GM21786 (cell line): Measurements from ENCODE around the gene BCOR.

Experiments
- ATAC-seq: cut with Tn5 transposase; IDR thresholded peaks from one replicate; pipeline ENCODE4 v1.9.1; 2021; ENCODE audit not compliant: unreplicated experiment

BCOR gene

DNA sequence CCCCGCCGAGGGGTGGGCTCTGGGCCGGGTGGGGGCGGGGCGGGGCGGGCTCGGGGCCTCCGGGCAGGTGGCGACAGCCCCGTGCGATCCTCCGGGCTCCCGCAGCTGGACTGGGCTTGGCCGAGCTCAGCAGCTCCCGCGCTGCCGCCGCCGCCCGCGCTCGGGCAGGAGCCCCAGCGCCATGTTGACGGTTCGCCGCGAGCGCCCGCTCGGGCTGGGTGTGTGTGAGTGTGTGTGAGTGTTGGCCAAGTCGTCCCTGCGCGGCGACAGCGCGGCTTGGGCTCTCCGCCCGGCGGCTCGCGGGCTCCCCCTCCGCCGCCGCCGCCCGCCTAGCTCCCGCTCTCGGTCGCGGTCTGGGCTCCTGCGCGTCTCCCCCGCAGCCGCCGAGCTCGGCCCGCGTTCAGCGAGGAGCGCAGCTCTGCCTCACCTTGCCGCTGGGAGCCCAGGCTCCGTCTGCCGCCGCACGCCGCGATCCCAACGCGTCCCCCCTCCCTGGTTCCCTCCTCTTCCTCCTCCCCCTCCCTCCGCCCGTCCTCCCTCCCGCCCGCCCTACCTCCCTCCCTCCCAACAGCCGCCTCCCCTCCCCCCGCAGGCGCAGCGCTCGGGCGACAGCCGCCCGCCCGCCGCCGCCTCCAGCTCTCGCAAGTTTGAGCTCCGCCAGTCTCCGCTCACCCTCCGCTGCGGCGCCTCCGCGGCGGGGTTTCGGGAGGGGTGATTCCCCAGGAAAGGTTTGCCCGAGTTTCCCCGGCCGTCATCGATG lies at the start of gene BCOR:
TSS of gene BCOR (minus strand) at position 455 of the 760 bp plus-strand sequence. CDS start 20,029 bp downstream, outside the sequence.
- no peak for ATAC-seq

DNA sequence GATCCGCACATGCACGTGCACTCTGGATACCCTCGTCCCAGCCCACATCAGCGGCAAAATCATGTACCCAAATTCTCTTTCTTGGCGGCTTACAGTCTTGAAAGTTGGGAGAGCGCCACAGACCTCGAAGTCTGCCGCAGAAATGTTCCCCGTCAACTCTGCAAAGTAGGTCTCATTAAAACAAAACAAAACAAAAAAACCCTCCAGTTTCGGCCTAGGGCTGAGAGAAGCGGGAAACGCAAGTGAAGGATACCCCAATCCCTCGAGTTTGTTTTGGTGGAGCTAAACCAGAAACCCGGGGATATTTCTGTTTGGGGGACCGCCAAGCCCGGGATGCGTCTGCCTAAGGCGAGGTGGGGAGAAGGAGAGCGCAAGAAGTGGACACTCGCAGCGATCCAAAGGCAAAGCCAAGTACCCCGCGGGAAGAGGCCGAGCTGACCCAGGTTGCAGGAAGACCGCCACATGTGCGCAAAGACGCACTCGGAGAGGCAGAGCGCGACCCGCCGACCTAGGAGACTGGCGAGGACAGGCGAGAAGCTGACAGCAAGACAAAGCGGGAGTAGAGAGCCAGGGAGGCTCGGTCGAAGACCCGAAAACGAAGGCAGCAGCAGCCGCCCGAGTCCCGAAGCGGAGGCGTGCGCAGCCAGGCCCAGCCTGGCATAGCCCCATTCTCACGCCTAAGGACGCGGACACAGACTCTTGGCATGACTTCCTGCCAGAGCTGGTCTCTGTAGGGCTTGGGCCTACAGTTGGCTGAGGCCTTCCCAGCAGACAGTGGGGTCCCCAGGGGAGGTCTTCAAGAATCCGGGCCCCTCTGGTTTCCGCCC lies 49.6 kb upstream of the BCOR start:
- no peak for ATAC-seq

DNA sequence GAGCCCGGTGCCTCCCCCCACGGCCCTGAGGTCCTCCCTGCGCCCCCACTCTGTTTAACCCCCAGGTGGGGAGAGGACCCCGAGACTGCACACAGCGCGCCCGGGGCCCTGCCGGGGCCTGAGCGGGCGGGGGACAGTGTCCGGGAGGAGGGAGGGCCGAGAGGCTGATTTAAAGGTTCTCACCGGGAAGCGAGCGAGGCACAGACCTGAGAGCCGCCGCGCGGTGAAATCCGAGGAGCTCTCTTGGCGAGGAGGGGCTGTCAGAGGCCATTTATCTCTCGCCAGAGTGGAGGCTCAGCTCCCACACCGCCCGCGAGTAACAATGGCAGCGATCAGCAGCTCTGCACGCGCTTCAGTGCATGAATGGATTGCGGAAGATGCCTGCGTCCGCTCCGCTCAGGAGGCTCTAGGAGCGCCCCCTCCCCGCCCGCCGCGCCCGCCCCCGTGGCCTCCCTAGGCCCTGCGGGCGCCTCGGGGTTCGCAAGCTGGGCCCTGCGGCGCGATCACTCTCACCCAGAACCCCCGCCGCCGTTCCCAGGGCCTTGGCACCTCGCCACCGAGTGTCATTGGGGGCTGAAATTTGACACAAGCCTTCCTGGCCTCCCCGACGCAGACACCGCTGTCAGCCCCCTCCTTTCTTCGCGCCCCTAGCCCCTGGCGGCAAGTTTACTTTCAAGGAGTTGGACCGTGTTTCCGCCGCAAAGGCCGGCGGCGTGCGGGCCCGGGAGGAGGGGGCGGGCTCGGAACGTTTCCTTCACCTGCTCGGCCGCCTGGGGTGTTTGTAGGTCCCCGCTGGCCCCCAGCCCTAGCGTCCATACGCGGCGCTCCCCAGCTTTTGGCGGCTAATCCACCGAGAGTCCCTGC lies 48.7 kb upstream of the BCOR start:
- no peak for ATAC-seq

GRCh38 chrX:40145923-40146261 lies 48.1 kb upstream of the BCOR start:
- no peak for ATAC-seq

DNA sequence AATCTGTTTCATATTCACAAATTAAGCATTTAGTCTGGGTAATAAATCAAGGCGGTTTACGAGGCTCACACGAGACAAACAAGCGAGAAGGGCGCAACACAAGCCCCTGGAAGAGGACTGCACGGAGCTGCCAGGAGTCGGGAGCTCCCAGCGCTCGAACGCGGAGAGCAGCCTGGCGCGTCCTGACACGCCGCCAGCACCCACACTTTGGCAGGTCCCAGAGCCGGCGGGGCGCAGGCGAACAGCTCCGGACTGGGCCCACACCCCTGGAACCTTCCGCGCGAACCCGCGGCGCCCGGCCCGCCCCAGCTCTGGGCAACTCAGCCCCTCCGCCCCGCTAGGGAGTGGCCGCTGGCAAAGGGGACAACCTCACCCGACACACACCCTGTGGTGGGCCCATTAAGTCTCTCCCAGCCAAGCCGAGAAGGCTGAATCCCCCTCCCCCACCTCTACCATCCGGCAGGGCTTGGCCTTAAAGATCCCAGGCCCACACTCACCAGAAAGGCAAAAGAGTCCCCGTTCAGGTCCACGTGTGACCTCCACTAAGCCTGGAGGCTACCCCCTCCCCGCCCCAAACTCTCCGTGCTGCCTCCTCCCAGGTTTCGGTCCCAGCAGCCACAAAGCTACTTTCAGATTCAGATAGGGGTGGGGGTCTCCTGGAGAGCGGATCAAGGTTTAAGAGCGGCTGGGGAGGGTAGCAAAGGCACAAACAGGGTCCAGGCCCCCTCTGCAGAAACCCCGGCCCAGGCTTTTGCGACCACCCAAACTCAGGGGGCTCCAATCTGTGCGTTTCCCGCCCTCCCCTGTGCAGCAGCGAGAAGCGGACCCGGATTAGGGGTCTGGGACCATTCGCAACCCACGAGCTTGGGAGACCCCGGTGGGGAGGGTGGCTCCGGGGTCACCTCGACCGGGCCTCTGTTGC lies 47.5 kb upstream of the BCOR start:
- ATAC-seq, result no peak

DNA sequence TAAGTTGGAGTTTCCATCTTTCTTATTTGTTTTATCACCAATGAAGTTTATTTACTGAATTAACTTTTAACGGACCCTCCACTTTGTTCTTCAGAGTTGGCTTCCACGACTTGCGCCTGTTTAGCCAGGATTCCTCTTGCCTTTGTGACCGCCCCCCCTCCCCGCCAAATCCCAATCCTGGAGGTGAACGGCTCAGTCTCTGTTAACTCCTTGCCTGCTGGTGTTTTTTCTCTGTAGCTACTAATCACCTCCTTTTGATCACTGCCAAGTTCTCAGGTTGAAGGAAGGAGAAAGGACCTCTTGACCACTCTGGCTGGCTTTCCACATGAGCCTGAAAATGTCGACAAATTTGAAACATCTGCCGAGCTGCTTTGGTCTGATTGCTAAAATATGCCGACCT lies 46.8 kb upstream of the BCOR start:
- no peak for ATAC-seq

GRCh38 chrX:40143987-40144386 lies 46.2 kb upstream of the BCOR start:
- ATAC-seq, result no peak

GRCh38 chrX:40143001-40143400 lies 45.2 kb upstream of the BCOR start:
- ATAC-seq, result no peak

- no peak for ATAC-seq
Measured at GRCh38 chrX:40142417-40142816, 44.7 kb upstream of the BCOR start.

- no peak for ATAC-seq
Measured at GRCh38 chrX:40140706-40141499, 43.1 kb upstream of the BCOR start.

DNA sequence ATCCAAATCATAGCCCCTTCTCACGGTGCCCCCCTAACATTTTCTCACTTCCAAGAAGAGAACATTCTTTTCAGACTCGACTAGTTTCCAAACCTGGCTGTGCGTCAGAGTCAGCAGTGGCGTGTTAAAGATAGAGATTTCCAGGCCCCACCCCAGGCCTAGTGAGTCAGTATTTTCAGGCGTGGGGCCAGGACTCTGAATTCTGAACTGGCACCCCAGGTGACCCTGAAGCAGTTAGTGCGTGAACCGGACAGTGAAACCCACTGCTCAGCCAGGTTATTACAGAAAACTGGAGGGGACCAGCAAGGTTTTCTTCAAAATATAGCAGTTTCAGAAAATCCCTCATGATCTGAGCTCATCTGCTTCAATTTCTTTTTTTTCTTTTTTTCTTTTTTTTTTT lies 35.0 kb upstream of the BCOR start:
- ATAC-seq, result no peak

DNA sequence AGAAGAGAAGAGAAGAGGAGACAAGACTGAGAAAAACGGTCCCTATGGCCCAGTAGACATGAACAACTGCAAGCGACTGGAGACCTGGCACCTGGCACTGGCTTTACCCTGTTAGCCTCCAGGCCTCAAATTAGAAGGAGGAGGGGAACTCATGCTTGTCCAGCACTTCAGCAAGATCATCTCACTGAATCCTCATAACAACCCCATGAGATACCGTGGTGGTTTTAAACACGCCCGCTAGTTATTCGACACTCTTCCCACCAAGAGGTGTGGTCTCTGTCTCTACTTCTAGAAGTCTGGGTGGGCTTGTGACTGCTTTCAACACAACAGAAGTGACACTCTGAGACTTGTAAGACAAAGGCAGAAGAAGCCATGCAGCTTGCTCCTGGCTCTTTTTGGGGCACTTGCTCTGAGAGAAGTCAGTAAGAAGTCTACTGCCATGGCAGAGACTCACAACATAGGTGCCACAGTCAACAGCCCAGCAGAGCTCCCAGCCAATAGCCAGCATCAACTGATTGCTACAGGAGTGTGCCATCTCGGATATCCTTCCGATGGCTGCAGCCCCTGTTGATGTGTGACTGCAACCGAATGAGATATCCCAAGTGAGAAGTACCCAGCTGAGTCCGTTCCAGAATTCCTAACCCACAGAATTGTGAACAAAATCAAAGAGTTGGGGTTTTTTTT lies 34.0 kb upstream of the BCOR start:
- ATAC-seq, result no peak

DNA sequence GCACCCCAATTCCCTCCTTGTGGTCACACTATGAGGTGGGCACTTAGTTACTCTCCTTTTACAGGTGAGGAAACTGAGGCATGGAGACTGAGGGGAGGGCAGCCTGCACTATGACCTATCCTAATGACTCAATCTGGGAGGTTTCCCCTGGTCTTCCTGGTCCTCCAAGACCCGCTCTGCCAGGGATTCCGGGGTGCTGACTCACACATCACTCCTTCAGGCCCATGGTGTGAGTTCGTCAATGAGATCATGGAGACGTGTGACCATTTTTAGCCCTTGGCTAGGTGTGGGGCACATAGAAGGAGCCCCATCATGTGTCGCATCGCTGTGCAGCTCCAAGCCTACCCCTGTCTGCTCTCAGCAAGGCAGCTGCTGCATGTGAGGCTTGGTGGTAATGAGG lies 32.4 kb upstream of the BCOR start:
- ATAC-seq, result no peak

DNA sequence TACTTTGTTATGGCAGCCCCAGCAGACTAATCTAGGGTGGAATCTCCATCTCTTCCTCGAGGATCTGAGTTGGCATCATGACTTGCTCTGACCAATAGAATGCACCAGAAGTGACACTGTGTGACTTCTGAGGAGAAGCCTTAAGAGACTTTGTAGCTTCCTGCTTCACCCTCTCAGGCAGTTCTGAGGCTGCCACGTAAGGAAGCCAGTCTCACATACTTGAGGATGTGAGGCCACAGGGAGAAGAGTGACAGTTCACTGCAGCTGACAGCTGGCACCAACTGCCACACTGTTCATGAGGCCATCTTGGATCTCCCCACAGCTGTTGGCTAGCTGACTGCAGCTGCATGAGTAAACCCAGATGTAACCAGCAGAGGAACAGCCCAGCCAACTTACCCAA lies 29.3 kb upstream of the BCOR start:
- no peak for ATAC-seq

- ATAC-seq, result no peak
Measured at GRCh38 chrX:40122487-40122886, 24.7 kb upstream of the BCOR start.

DNA sequence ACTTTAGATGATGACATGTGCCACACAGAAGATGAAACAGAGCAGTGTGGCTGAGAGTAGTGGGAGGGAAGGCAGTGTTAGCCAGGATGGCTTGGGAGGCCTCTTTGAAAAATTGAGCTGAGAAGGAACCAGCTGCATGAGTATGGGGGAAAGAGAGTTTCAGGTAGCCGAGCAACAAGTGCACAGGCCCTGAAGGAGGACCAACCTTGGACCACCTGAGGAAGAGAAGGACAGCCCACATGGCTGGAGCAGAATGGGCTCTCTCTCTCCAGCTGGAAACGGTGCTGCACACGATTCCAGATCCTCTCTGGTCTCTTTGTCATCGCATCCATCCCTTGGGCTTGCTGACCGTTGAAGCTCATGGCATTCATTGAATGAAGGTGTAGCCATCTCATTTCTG lies 23.9 kb upstream of the BCOR start:
- no peak for ATAC-seq

DNA sequence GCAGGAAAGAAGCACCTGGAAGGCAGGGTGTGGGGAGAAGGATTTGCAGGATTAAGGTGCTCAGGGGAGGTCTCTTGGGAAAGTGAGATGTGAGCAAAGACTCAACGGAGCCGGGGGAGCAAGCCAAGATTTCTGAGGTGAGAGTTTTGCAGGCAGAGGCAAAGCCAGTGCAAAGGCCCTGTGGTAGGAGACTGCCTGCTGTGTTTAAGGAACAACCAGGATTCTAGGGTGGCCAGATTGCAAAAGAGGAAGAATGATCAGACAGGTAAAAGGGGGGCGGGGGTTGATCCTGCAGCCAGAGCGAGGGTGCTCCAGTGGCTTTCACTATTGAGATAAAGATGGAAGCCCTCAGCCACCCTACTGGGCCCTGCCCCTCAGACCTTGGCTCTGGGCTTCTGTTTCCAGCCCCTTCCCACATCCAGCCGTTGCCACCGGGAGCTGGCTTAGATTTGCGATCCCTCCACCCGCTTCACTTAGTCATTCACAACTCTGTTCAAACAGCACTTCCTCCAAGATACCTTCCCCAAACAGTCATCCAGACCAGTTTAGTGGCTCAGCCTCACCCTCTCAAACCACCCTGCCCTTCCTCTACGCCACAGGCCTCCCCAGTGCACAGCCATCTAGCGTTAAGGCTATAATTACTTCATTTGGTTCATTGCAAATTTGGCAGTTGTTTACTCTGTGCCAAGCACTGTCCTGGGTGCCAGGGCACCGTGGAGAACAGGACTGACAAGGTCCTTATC lies 23.3 kb upstream of the BCOR start:
- ATAC-seq, result no peak

- ATAC-seq, result no peak
Measured at GRCh38 chrX:40117715-40118285, 20.0 kb upstream of the BCOR start.
